ENCODE measurements around the gene ANXA6. TPM values are rescaled to one million over a fixed set of nuclear protein-coding genes. Genes with fewer than 3 reads are reported as not detected.
"Not testable (repeated sequence)": the region's sequence is repeated elsewhere in the genome, so short reads cannot be mapped to it uniquely, and the experiment has no call there.

The ANXA6 gene
- total RNA-seq: 100 to 1,000 TPM; 322 to 332 TPM

DNA sequence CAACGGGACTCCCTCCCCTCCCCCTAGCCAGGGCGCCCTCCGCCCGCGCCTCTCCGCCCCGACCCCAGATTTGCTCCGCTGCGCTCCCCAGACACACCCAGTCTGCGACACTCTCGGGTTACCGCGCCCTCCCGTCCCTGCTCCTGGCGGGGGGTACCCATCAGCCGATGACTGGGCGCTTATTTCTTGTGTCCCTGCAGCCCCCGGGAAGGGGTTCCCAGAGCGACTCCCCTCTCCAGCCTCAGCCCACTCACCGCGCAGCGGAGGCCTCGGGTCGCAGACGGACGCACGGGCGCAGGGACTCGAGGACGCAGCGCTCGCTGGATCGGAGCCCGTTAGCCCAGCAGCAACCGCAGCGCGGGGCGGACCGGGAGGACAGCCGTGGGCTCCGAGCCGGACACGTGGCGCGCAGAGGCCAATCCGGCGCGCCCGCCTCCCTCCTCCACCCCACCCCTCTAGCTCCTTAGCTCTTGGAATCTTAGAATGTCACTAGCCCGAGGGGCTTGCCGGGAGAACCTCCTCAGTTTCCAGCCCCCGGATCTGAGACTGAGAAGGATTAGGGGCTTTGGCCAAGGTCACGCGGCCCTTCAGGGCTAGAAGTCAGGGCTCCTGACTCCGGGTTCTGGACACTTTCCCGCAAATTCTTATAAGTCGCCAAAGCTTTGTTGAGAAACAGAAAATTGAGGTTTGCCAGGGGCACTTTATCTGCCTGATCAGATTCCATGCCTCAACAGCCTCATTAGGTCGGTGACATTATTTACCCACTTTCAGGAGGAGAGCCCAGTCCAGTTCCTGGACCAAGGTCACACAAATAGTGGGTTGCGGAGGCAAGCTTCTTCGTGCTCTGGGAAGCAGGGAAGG is at the start of gene ANXA6:
ANXA6 (minus strand) TSS at position 354 of the 861 bp plus-strand sequence. CDS start 9,878 bp downstream, outside the sequence.
- peak within 1 kb of the TSS; percentile 93 for H3K27ac Mint-ChIP-seq
- peaks cover 22% of the 10 kb centered on the region for H3K36me3 Mint-ChIP-seq (ENCODE audit: low read depth)
- H3K4me3 Mint-ChIP-seq: peak within 1 kb of the TSS; percentile 91
- intact Hi-C loops (cut with DNase I, micrococcal nuclease): loop anchor here (2.0 to 10.0 kb wide), 2 partner anchors 57 to 617 kb away; partner anchors contain the start of gene G3BP1 (in 1 of the 2)
- POLR2A ChIA-PET: interaction anchor here (1.0 to 1.4 kb wide), 2 partner anchors 32 to 66 kb away, joined by 3 to 4 read pairs; partner anchors contain the start of gene CCDC69
- ATAC-seq (peak; percentile 47), DNase-seq (peak; percentile 80)
- H3K27me3 Mint-ChIP-seq: no peaks in the 10 kb centered on the region
- CTCF ChIA-PET: interaction anchor here (0.8 to 2.9 kb wide), 9 partner anchors 14 to 95 kb away, joined by 3 to 17 read pairs (median 3); partner anchors contain the start of gene GM2A
- H3K4me1 Mint-ChIP-seq: peaks cover 59% of the 10 kb centered on the region
- H3K9me3 Mint-ChIP-seq (ENCODE audit: low read depth): no peaks in the 10 kb centered on the region

DNA sequence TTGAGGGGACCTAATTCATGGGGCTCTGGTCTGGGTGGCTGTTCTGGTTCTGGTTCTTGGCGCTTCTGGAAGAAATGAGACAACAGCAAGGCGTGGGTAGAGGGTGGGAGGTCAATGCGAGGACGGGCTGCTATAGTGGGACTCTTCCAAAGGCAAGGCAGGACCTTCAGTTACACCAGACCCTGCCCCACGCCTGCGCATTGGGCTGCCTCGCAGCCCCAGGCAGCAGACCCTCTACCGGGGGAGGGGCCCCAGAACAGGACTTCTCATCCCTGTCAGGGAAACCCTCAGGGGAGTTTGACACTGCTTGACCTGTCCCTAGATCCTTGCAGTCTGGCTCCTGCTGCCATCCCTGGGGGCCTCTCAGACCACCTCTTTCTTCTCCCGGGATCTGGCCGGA is 47.8 kb upstream of the ANXA6 start:
- intact Hi-C loops (cut with DNase I, micrococcal nuclease): no loop called here
- POLR2A ChIA-PET: no interaction called here
- ATAC-seq (no peak), DNase-seq (no peak)
- Mint-ChIP-seq H3K4me3 (no peak overlapping the region), H3K9me3 (ENCODE audit: low read depth) (no peaks in the 10 kb centered on the region), H3K27ac (peak overlapping the region; percentile 7), H3K27me3 (no peaks in the 10 kb centered on the region), H3K4me1 (peaks cover 56% of the 10 kb centered on the region), H3K36me3 (ENCODE audit: low read depth) (peaks cover 2% of the 10 kb centered on the region)
- CTCF ChIA-PET: interaction anchor here (1.2 to 1.4 kb wide), 2 partner anchors 13 to 79 kb away, joined by 3 to 4 read pairs; no protein-coding TSS in a partner anchor

- ATAC-seq (no peak), DNase-seq (no peak)
- Mint-ChIP-seq H3K36me3 (ENCODE audit: low read depth) (peaks cover 5% of the 10 kb centered on the region), H3K27me3 (no peaks in the 10 kb centered on the region), H3K27ac (no peak overlapping the region), H3K4me1 (peaks cover 46% of the 10 kb centered on the region), H3K9me3 (ENCODE audit: low read depth) (no peaks in the 10 kb centered on the region), H3K4me3 (no peak overlapping the region)
- intact Hi-C loops (cut with DNase I, micrococcal nuclease): no loop called here
- CTCF ChIA-PET: interaction anchor here (0.7 to 1.3 kb wide), 3 partner anchors 24 to 88 kb away, joined by 3 to 6 read pairs (median 3); no protein-coding TSS in a partner anchor
- POLR2A ChIA-PET: no interaction called here
Observed at GRCh38 chr5:151204051-151204450, 46.5 kb upstream of the ANXA6 start.

GRCh38 chr5:151202381-151203139 is 45.0 kb upstream of the ANXA6 start:
- Mint-ChIP-seq H3K4me3 (no peak overlapping the region), H3K27ac (peak overlapping the region; percentile 75), H3K9me3 (ENCODE audit: low read depth) (no peaks in the 10 kb centered on the region), H3K36me3 (ENCODE audit: low read depth) (peaks cover 11% of the 10 kb centered on the region), H3K27me3 (no peaks in the 10 kb centered on the region), H3K4me1 (peaks cover 36% of the 10 kb centered on the region)
- DNase-seq (peak; percentile 70), ATAC-seq (peak; percentile 100)
- POLR2A ChIA-PET: interaction anchor here (0.9 kb wide), 1 partner anchor 77 kb away, joined by 3 read pairs; no protein-coding TSS in a partner anchor
- CTCF ChIA-PET: interaction anchor here (0.6 to 1.5 kb wide), 7 partner anchors 19 to 88 kb away, joined by 3 to 5 read pairs (median 3); partner anchors contain the start of gene CCDC69
- intact Hi-C loops (cut with DNase I, micrococcal nuclease): loop anchor here (1.0 to 2.0 kb wide), 2 partner anchors 9 to 24 kb away; no protein-coding TSS in a partner anchor

DNA sequence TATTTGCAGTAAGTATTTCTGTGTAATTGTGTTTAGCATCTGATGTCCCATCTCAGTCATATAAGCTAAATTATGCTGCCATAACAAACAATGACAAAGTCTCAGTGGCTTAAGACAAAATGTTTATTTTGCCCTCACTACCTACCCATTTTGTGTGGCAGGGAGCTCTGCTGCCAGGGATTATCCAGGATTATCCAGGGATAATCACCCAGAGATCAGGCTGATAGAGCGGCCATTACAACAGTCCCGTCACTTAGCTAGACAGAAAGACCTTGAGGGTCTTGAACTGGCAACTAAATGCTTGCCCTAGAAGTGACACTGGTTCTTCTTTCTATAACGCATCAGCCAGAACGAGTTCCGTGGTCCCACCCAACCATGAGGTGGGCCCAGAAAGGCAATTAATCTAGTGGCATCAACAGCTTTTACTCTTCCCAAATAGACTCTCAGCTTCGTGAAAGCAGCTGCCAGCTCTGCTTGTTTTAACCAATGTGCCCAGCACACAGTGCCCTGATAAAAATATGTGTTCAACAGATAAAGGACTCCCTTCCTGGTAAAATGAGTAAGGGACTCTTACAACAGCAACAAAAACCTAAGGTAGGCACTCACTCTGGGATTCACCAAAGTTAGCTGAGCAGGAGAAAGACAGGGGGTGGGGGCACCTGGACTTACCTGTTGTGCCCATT is 43.5 kb upstream of the ANXA6 start:
- ATAC-seq: no peak
- ChIA-PET CTCF (interaction anchor here (0.8 to 1.6 kb wide), 5 partner anchors 13 to 150 kb away, joined by 3 to 5 read pairs (median 3); no protein-coding TSS in a partner anchor), POLR2A (interaction anchor here (1.0 kb wide), 1 partner anchor 417 kb away, joined by 3 read pairs; no protein-coding TSS in a partner anchor)
- Mint-ChIP-seq H3K4me1 (peaks cover 42% of the 10 kb centered on the region), H3K9me3 (ENCODE audit: low read depth) (no peaks in the 10 kb centered on the region), H3K4me3 (no peak overlapping the region), H3K36me3 (ENCODE audit: low read depth) (peaks cover 20% of the 10 kb centered on the region), H3K27me3 (no peaks in the 10 kb centered on the region), H3K27ac (no peak overlapping the region)
- intact Hi-C loops (cut with DNase I, micrococcal nuclease): no loop called here
- DNase-seq: no peak

DNA sequence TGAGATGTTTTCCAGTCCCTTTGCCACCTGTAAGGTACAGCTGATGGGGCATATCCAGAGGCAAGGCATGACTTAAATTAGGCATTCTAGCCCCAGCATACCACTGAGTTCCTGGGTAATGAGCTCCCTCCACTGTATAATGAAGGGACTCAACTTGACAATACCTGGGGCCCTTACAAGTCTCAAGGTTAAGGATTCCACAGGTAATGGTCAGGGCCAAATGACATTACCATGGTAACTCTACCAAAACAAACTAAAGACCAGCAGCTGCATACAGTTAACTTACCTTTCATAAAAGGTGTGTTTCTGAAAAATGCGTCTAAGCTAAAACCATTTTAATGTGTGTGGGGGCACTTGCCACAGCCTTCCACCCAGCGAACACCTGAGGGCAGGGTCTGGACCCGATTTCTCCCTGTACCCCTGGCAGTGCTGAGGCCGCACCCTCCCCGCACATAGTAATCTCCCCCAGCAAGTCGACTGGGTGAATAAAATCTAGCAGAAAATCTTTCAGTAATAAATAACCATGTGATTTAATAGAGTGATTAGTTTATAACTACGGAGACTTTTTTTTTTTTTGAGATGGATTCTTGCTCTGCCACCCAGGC is 42.1 kb upstream of the ANXA6 start:
- ATAC-seq (no peak), DNase-seq (no peak)
- Mint-ChIP-seq H3K4me3 (no peak overlapping the region), H3K36me3 (ENCODE audit: low read depth) (peaks cover 25% of the 10 kb centered on the region), H3K9me3 (ENCODE audit: low read depth) (no peaks in the 10 kb centered on the region), H3K27ac (peak overlapping the region; percentile 47), H3K27me3 (no peaks in the 10 kb centered on the region), H3K4me1 (peaks cover 44% of the 10 kb centered on the region)
- intact Hi-C loops (cut with DNase I, micrococcal nuclease): no loop called here
- POLR2A ChIA-PET: no interaction called here
- CTCF ChIA-PET: interaction anchor here (1.0 to 1.6 kb wide), 3 partner anchors 10 to 35 kb away, joined by 3 to 5 read pairs (median 4); no protein-coding TSS in a partner anchor

- Mint-ChIP-seq H3K27me3 (no peaks in the 10 kb centered on the region), H3K27ac (peak overlapping the region; percentile 47), H3K9me3 (ENCODE audit: low read depth) (no peaks in the 10 kb centered on the region), H3K4me3 (no peak overlapping the region), H3K4me1 (peaks cover 43% of the 10 kb centered on the region), H3K36me3 (ENCODE audit: low read depth) (peaks cover 28% of the 10 kb centered on the region)
- intact Hi-C loops (cut with DNase I, micrococcal nuclease): no loop called here
- ATAC-seq: no peak
- ChIA-PET POLR2A (no interaction called here), CTCF (interaction anchor here (0.7 to 1.6 kb wide), 3 partner anchors 11 to 16 kb away, joined by 3 to 5 read pairs (median 4); no protein-coding TSS in a partner anchor)
- no peak for DNase-seq
Observed at GRCh38 chr5:151198861-151199260, 41.3 kb upstream of the ANXA6 start.

DNA sequence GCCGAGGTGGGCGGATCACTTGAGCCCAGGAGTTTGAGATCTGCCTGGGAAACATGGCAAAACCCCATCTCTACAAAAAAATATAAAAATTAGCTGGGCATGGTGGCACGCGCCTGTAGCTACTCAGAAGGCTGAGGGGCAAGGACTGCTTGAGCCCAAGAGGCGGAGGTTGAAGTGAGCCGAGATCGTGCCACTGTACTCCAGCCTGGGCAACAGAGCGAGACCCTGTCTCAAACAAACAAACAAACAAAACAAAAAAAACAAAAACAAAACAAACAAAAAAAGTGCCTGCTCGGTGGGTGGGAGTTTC is 39.7 kb upstream of the ANXA6 start:
- ATAC-seq, POLR2A ChIA-PET: not testable (repeated sequence)

DNA sequence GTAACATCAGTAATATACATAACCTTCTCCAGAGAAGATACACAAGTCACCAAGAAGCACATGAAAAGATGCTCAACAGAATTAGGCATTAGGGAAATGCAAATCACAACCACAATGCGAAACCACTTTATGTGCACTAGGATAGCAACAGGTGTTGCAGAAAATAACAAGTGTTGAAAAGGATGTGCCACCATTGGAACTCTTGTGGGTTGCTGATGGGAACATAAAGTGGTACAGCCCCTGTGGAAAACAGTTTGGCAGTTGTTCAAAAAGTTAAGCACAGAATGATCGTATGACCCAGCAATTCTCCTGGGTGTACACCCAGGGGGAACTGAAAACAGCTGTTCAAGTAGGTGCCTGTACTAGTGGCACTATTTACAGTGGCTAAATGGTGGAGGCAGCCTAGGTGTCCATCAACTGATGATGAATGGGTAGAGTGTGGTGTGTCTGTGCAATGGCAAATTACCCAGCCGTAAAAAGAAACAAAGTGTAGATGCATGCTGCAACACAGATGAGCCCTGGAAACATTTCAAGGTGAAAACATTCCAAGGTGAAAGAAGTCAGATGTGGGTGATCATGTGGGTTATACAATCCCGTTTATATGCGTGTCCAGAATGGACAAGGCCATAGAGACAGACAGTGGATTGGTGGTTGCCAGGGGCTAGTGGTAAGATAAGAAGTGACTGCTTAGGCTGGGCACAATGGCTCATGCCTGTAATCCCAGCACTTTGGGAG is 39.1 kb upstream of the ANXA6 start:
- CTCF ChIA-PET: no interaction called here
- H3K27ac Mint-ChIP-seq: peak overlapping the region; percentile 82
- peak; percentile 58 for ATAC-seq
- H3K4me3 Mint-ChIP-seq: no peak overlapping the region
- intact Hi-C loops (cut with DNase I, micrococcal nuclease): no loop called here
- peaks cover 39% of the 10 kb centered on the region for H3K4me1 Mint-ChIP-seq
- peaks cover 43% of the 10 kb centered on the region for H3K36me3 Mint-ChIP-seq (ENCODE audit: low read depth)
- POLR2A ChIA-PET: no interaction called here
- peaks cover 3% of the 10 kb centered on the region for H3K9me3 Mint-ChIP-seq (ENCODE audit: low read depth)
- no peaks in the 10 kb centered on the region for H3K27me3 Mint-ChIP-seq
- DNase-seq: no peak

More for the DNA sequence above, 39.7 kb upstream of the ANXA6 start:
- Mint-ChIP-seq H3K4me1 (peaks cover 34% of the 10 kb centered on the region), H3K36me3 (ENCODE audit: low read depth) (peaks cover 39% of the 10 kb centered on the region)
- H3K27ac Mint-ChIP-seq; H3K4me3 Mint-ChIP-seq; DNase-seq; CTCF ChIA-PET; H3K27me3 Mint-ChIP-seq; intact Hi-C loops (cut with DNase I, micrococcal nuclease); H3K9me3 Mint-ChIP-seq (ENCODE audit: low read depth): not testable (repeated sequence)

DNA sequence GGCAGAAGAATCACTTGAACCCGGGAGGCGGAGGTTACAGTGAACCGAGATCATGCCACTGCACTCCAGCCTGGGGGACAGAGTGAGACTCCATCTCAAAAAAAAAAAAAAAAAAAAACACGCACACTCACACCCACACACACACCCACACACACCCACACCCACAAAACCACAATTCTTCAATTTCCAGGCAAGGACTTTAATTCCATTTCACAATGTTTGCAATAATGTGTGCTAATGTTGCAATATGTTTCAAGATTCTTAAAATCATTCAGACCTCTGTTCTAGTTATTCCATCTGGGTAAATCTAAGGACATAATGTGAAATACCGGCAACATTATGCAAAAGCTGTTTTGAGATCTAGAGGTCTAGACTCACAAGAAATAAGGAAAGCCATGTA is 38.0 kb upstream of the ANXA6 start:
- peaks cover 8% of the 10 kb centered on the region for H3K9me3 Mint-ChIP-seq (ENCODE audit: low read depth)
- POLR2A ChIA-PET: no interaction called here
- ATAC-seq (no peak), DNase-seq (peak; percentile 20)
- H3K4me3 Mint-ChIP-seq: peak overlapping the region; percentile 37
- CTCF ChIA-PET: interaction anchor here (0.6 kb wide), 1 partner anchor 64 kb away, joined by 4 read pairs; no protein-coding TSS in a partner anchor
- peaks cover 52% of the 10 kb centered on the region for H3K36me3 Mint-ChIP-seq (ENCODE audit: low read depth)
- no peaks in the 10 kb centered on the region for H3K27me3 Mint-ChIP-seq
- H3K27ac Mint-ChIP-seq: peak overlapping the region; percentile 82
- intact Hi-C loops (cut with DNase I, micrococcal nuclease): no loop called here
- H3K4me1 Mint-ChIP-seq: peaks cover 44% of the 10 kb centered on the region

Data from activated CD4-positive, alpha-beta T cell treated with anti-CD3 and anti-CD28 coated beads for 36 hours (primary cell).